Gastroesophageal sphincter (tissue), 4 donors: ENCODE measurements around the gene SLC25A33. TPM values are rescaled to one million over a fixed set of nuclear protein-coding genes. Genes with fewer than 3 reads are reported as not detected.

Experiments
- ATAC-seq: fragments of 150-250 bp; one replicate; pipeline ENCODE4 v1.9.1; 2016; ENCODE audit warnings: mild to moderate bottlenecking, moderate library complexity
- H3K27ac ChIP-seq, 4 donors: fragments of 200-600 bp; sonication (generic) in 3 of 4; 1 replicate in 3 of 4; 2 replicates in 1 of 4; pipeline ENCODE4 v1.5.1; 2016 to 2019
- H3K27me3 ChIP-seq: fragments of 200-600 bp; sonication (generic); one replicate; pipeline ENCODE4 v1.5.1; 2019
- H3K36me3 ChIP-seq, 2 donors: fragments of 200-600 bp; sonication (generic); one replicate each; pipeline ENCODE4 v1.5.1; 2019; ENCODE audit warnings: control low read depth in 1 of 2
- H3K4me1 ChIP-seq, 3 donors: fragments of 200-600 bp; sonication (generic); 1 replicate in 2 of 3; 2 replicates in 1 of 3; pipeline ENCODE4 v1.5.1; 2016 to 2019; ENCODE audit warnings: control low read depth in 2 of 3
- H3K4me3 ChIP-seq, 2 donors: fragments of 200-600 bp; sonication (generic); one replicate each; pipeline ENCODE4 v1.5.1; 2019; ENCODE audit warnings: mild to moderate bottlenecking in 1 of 2, moderate library complexity in 1 of 2
- H3K9me3 ChIP-seq, 3 donors: fragments of 200-600 bp; sonication (generic); one replicate each; pipeline ENCODE4 v1.5.1; 2017 to 2019; ENCODE audit warnings: control low read depth in 2 of 3
- CTCF ChIP-seq, 4 experiments: fragments of 200-600 bp in 2 of 4; fragments of 450-650 bp in 2 of 4; sonication (generic) in 1 of 4; IDR thresholded peaks; one replicate each; pipeline ENCODE4 v1.5.1; 2017 to 2019; ENCODE audit warnings: antibody characterized with exemption in 4 of 4, mild to moderate bottlenecking in 2 of 4, moderate library complexity in 2 of 4
- EP300 ChIP-seq: sonication (generic); formaldehyde crosslinking; IDR thresholded peaks from one replicate; pipeline ENCODE4 v1.6.1; 2017; ENCODE audit warnings: antibody characterized with exemption, mild to moderate bottlenecking
- POLR2A ChIP-seq, 2 donors: fragments of 450-650 bp; IDR thresholded peaks; one replicate each; pipeline ENCODE4 v1.6.1; 2017; ENCODE audit warnings: antibody characterized with exemption in 2 of 2, mild to moderate bottlenecking in 2 of 2, moderate library complexity in 1 of 2
- POLR2AphosphoS5 ChIP-seq: sonication (generic); formaldehyde crosslinking; IDR thresholded peaks from one replicate; pipeline ENCODE4 v1.6.1; 2017; ENCODE audit warnings: antibody characterized with exemption
- WGBS, 2 donors: methylation state at CpG; one replicate each; pipeline ENCODE4 v1.1.5; 2018; ENCODE audit warnings: low coverage in 1 of 2; 5-methylcytosine and 5-hydroxymethylcytosine counted together
- total RNA-seq, 4 donors: library from RNA; depleted of rRNA; stranded (reverse); fragments of >200 nt; gene quantifications; one replicate each; pipeline ENCODE4 v1.1.0, GENCODE V29; 2016

Gene SLC25A33
- total RNA-seq, 4 donors from 2014 or later = 7.0 to 11.5 (median 10.5) TPM

- Histone ChIP-seq H3K27ac (no peak overlapping the region), H3K36me3 (no peaks in the 10 kb centered on the region), H3K4me3 (no peak overlapping the region), H3K27me3 (no peaks in the 10 kb centered on the region), H3K9me3 (no peaks in the 10 kb centered on the region), H3K4me1 (peaks cover 0 to 75% (median 15%) of the 10 kb centered on the region in 3 donors)
- ATAC-seq = no peak
- 91 to 93% methylated on average over 4 to 7 of the region's 19 CpGs for WGBS, 2 donors
- TF ChIP-seq EP300 (no peak), POLR2A (IDR thresholded peaks at IDR 0.05) (no peak), POLR2AphosphoS5 (no peak), CTCF (IDR thresholded peaks at IDR 0.05) (no peak)
These were observed 51.8 kb downstream of the SLC25A33 start for GRCh38 chr1:9590945-9591668.

- no peak overlapping the region for H3K27ac ChIP-seq
- no peaks in the 10 kb centered on the region for H3K27me3 ChIP-seq
- no peaks in the 10 kb centered on the region for H3K9me3 ChIP-seq
- no peak overlapping the region for H3K4me3 ChIP-seq
- ATAC-seq = no peak
- TF ChIP-seq CTCF (IDR thresholded peaks at IDR 0.05) (no peak), EP300 (no peak)
- 80 to 81% methylated on average over 6 to 11 of the region's 22 CpGs for WGBS, 2 donors
- peaks cover 0 to 83% (median 15%) of the 10 kb centered on the region in 3 donors for H3K4me1 ChIP-seq
- peaks cover 0 to 4% of the 10 kb centered on the region in 2 donors for H3K36me3 ChIP-seq
These were observed 52.6 kb downstream of the SLC25A33 start for GRCh38 chr1:9591669-9592509.

GRCh38 chr1:9592510-9593075 lies 53.3 kb downstream of the SLC25A33 start:
- no peaks in the 10 kb centered on the region for H3K9me3 ChIP-seq
- H3K4me1 ChIP-seq = peaks cover 0 to 86% (median 15%) of the 10 kb centered on the region in 3 donors
- no peak overlapping the region for H3K4me3 ChIP-seq
- H3K27ac ChIP-seq = peak overlapping the region in 2 of 4 donors; percentile 35 to 43
- peaks cover 0 to 11% of the 10 kb centered on the region in 2 donors for H3K36me3 ChIP-seq
- TF ChIP-seq POLR2AphosphoS5 = no peak
- no peak for TF ChIP-seq CTCF (IDR thresholded peaks at IDR 0.05)
- no peak for TF ChIP-seq EP300
- no peak for TF ChIP-seq POLR2A (IDR thresholded peaks at IDR 0.05)
- 100% methylated on average over 2 of the region's 16 CpGs; no CpG with 5 or more reads in 1 of the 2 donors for WGBS, 2 donors
- H3K27me3 ChIP-seq = no peaks in the 10 kb centered on the region
- ATAC-seq = no peak

GRCh38 chr1:9593147-9593491 lies 53.9 kb downstream of the SLC25A33 start:
- H3K27me3 ChIP-seq = no peaks in the 10 kb centered on the region
- H3K27ac ChIP-seq = peak overlapping the region in 2 of 4 donors; percentile 35 to 43
- no peak overlapping the region for H3K4me3 ChIP-seq
- peaks cover 0 to 82% (median 15%) of the 10 kb centered on the region in 3 donors for H3K4me1 ChIP-seq
- H3K36me3 ChIP-seq = peaks cover 0 to 17% of the 10 kb centered on the region in 2 donors
- H3K9me3 ChIP-seq = no peaks in the 10 kb centered on the region
- ATAC-seq = no peak
- no CpG with 5 or more reads among the region's 9 CpGs for WGBS, 2 donors
- TF ChIP-seq POLR2AphosphoS5 = no peak
